GM19023 (cell line): ENCODE measurements around the gene ACOX3.

Source experiments
- ATAC-seq: cut with Tn5 transposase; IDR thresholded peaks from one replicate; pipeline ENCODE4 v1.9.1; 2021; ENCODE audit warnings: mild to moderate bottlenecking, moderate library complexity; ENCODE audit not compliant: unreplicated experiment

The ACOX3 gene

DNA sequence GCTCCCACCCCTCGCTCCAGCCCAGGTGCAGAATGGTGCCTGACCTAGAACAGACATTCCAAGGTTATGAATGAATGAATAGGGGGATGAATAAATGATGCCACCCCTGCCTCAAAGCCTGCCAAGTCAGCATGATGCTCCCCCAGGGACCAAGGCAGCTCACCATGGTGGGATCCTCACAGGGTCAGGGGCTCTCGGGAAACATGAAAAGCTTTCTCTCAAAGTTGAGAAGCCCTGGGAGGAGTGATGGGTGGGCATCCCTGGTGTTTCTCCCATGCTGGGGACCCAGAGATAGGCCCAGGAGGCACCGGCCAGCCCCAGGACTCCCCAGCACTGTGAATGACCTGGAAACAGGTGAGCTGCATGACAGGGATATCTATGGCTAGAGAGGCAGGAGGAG, 112.1 kb downstream of the ACOX3 start:
- ATAC-seq = no peak

DNA sequence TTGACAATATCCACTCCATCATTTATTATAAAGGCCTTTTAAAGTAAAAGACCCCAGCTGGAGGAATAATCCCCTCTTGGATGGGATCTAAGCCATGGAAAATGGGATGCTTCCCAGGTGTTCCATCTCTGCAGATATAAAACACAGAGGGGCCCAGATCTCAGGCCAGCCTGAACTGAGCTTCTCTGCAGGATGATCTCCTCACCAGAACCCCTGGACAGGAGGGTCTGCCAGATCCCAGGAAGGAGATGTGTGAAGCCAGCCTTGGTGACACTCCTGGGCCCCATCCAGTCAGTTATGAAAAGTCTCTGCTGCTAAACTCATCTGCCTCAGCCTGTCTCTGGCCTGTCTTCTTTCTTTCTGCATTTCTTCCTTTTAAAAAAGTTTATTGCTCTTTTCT, 114.3 kb downstream of the ACOX3 start:
- ATAC-seq = no peak

DNA sequence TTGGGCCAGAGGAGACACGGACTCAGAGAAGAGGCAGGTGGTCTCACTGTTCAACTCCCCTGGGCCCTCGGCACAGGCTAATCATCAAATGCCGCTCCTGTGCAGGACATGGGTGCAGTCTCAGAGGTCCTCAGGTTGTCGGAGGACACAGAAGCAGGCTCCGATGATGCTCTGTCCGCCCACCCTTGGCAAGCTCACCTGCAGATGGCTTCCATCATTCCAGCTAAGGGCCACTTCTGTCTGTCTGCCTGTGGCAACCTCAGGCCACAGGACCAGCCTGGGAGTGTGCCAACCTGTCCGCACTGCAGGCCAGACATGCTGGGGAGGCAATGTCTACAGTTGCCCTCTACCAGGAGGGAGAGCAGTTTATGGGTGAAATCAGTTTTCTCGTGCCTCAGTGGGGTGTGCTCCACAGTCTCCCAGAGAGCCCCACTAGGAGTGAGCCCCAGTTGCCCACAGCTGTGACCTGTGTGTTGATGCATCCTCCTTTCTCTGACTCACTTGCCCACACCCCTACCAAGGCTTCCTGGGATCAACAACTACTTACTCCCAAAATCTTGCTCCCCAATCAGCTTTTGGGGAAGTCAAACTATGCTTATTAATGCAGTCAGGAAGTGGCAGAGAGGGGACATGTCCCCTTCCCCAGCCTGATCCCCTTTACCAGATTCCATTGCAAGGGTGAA, 115.1 kb downstream of the ACOX3 start:
- no peak for ATAC-seq

DNA sequence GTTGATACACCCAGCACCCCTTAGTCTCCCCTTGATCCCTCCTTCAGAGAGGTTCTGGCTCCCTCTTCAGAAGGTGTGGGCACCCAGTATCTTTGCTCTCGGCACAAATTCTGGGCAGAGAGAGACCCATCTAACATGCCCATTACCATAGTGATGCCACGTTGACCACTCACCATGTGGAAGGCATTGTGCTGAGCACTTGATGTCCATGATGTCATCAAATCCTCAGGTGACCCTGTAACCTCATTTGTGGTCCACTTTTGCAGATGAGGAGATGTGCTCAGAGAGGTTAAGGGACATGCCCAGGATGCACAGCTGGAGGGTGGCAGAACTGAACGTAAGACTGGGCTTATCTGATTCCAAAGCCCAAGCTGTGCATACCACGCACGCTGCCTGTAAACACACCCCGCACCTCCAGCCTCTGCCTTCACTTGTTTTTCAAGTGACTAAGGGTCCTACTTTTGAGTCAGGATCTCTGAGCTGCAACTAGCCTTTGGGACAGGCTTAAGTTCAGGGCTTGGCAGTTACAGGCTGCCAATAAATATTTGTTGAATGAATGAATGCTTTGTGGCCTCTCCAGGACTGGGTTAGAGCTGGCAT, 115.8 kb downstream of the ACOX3 start:
- ATAC-seq = no peak

DNA sequence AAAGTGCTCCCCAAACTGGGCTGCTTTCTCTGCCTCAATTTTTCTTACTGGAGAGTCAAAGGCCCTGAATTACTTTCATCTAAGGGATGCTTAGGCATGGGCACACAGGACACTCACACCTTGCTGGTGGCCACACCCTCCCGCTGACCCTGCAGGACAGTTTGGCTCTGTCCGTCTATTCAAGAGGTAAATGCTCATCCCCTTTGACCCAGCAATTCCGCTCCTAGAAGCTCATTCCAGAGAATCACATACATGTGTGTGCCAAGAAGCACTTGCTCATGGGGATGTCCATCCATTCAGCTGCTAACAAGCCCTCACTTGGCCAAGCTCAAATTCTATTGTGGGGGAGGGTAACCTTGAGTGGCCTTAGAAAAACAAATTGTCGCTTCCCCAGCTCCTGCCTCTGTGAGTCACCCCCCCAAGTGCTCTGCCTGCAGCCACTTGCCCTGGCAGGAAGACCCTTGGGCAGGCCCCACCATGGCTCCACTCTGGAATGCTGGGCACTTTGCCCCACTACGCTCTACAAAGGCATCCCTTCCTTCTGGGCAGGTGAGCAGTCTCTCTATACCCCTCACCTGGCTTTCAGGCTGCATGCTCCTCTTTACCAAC, 116.5 kb downstream of the ACOX3 start:
- no peak for ATAC-seq

DNA sequence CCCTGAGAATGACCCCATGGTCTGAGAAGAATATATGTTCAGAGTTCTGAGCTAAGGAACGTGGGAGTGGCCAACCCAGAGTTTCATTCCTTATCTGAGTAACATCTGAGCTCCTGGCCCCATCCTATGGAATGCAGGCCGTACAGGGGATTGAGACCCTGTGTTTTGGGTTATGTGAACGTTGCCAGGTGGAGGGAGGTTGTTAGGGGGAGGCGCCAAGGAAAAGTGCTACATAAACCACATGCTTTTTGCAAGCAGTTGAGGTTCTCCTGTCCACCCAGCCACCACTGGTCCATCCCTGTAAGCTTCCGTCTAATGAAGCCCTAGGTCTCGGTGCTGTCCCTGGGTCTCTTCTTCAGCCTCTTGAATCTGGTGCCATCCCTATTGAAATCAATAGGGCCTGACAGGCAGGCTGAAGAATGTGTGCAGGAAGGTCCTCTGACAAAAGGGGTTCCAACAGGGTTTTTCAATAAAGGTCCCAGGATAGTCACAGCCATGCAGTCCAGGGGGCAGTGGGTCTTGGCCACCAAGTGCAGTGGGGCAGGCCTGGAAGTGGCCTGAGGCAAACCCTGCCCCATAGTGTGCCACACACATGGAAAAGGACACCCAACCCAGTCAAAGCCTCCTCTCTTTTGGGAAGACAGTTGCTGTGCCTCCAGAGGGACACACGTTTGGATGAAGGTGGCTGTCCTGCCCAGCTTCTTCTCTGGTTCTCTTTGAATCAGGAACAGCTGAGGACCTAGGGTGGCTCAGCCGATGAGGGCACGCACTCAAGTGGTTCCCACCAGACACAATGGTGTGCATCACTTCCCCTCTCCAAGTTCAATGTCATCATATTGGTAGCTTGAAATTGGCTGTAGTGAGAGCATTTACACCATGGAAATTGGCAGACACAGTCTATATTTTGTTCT, 117.5 kb downstream of the ACOX3 start:
- no peak for ATAC-seq

DNA sequence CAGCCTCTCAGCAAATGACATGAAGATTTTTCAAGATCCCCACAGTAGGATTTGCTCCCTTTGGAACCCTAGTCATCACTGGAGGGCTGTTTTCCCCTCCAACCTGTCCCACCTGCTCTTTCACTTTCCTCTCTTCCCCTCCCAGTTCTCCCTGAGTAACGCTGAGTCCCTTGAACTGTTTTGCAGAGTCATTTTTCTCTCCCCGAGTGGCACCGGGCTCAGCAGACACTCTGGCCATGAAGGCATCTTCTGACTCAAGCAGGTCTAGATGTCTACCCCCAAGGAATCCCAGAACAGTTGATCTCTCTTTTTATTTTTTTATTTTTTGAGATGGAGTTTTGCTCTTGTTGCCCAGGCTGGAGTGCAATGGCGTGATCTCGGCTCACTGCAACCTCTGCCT, 118.8 kb downstream of the ACOX3 start:
- no peak for ATAC-seq

DNA sequence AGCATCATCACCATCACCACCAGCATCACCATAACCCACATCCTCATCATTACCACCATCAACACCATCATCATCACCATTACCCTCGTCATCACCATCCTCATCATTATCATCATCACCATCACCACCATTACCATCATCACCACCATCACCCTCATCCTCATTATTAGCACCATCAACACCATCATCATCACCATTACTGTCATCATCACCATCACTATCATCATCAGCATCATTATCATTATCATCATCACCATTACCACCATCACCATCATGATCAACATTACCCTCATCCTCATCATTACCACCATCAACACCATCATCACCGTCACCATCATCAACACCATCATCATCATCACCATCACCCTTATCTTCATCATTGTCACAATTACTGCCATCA, 119.3 kb downstream of the ACOX3 start:
- ATAC-seq = no peak

DNA sequence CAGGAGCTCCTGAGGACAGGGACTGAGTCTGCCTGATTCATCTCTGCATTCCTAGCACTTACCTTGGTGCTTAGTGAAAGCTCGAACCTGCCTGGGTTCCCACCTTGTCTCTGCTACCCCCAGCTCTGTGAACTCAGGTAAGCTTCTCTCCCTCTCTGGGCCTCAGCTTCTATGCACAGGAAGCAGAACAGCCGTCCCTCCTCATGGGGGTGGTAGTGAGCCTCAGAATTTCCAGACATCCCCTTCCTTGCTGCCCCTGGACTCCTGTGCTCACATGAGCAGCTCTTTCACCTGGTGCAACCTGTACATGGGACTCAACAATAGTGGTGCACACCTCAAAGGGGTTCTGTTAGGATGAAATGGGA, 120.2 kb downstream of the ACOX3 start:
- no peak for ATAC-seq

DNA sequence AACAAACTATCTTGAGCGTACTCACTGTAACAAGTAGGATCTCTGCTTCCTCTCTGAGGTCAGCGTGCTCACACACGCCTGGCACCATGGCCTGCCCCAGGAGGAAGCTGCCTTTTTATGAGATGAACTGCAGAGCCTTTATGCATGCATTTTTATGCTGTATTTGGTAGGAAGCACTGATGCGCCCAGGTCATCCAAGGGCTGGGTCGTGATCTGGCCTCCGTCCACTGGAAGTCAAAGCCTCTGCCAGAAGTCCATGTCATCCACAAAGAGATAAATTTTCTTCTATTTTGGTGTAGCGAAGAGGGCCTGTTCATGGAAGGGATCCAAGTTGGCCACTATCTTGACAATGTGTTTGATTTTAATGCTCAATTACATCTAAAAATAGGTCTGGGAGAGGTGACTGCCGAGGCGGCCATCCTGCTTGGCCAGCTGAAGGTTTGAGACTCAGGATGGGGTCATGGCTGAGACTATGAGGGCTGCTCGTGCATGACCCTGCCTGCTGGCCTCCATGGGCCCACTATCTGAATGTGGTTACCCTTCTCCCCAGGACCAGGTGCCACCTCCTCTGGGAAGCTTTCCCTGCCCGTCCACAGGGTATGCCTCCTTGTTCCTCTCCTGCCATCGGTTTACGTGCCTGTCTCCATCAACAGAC, 120.7 kb downstream of the ACOX3 start:
- no peak for ATAC-seq

DNA sequence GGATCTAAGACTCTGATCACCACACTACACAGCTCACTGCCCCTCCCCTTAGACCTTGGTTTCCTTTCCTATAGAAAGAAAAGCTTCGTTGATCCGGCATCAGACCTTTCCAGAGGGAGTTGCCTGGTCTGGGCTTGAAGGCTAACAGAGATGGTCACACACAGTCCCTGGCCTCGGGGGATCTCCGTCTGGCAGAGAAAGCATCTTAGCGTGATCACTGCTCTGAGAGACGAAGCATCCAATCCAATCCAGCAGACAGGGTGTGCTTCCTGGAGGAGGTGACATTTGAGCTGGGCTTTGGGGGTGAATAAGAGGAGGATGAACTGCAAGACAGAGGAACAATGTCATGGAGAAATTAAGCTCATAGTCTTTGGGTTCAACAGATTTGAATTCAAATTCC, 121.5 kb downstream of the ACOX3 start:
- no peak for ATAC-seq

DNA sequence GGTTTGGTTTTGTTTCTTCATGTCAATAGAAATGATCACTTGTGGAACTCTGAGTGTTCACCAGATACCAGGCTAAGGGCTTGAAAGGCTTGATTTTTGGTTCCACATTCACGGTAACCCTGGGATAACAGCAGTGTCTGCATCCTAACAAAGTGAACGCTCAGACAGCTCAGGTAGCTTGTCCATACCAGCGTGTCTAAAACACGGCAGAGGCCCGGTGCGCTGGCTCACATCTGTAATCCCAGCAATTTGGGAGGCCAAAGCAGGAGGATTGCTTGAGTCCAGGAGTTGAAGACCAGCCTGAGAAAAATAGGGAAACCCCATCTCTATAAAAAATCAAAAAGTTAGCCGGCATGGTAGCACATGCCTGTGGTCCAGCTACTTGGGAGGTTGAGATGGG, 122.0 kb downstream of the ACOX3 start:
- ATAC-seq = no peak

DNA sequence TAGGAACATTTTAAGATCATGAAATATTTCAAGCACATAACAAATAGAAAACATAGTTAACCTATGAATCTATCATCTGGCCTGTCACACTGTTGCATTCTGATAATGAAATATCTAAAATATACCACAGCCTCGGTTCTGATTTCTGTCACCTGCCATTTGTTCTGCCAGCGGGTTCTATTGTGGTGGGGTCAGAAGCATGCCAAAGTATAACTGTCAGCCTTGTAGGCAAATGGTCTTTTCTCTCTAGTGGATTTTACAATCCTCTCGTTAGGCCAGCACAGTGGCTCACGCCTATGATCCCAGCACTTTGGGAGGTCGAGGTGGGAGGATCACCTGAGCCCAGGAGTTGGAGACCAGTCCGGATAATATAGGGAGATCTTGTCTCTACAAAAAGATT, 123.0 kb downstream of the ACOX3 start:
- ATAC-seq = no peak

DNA sequence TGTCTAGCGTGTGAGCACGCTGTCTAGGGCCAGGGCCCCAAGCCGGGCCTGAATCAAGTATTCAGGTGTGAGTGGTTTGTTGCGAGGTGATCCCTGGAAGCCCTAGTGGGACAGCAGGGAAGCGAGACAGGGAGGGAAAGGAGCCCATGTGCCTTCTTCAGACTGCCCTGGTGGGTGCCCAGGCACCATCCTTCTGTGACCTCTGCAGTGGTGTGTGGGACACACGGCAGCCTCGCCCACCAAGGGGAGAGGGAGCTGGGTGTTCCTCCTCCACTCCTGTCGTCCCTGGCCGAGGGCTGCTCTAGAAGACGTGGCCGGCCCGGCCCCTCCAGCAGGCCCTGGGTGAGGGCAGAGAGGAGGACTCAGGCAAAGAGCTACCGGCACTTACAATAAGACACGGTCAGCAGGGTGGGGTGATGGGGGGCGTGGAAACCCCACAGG, 123.6 kb downstream of the ACOX3 start:
- ATAC-seq = no peak
